Effector CD8-positive, alpha-beta T cell (primary cell): ENCODE data around the gene METTL9.
"Not testable (repeated sequence)": the region's sequence is repeated elsewhere in the genome, so short reads cannot be mapped to it uniquely, and the experiment has no call there.

Experiments used
- DNase-seq: peaks from one replicate; lab custom pipeline; 2025; lab: John Stamatoyannopoulos, UW

The METTL9 gene

GRCh38 chr16:21663889-21664647, 64.7 kb downstream of the METTL9 start, which contains the start of gene OTOA:
TSS of gene OTOA (plus strand) at chr16:21663968. CDS start at chr16:21678515, 14,547 bp downstream.
- DNase-seq: peak; percentile 5

GRCh38 chr16:21664801-21665492, 65.6 kb downstream of the METTL9 start:
- DNase-seq: no peak

GRCh38 chr16:21666772-21667171, 67.4 kb downstream of the METTL9 start:
- no peak for DNase-seq

- no peak for DNase-seq
Observed at GRCh38 chr16:21667575-21667974, 68.2 kb downstream of the METTL9 start.

- no peak for DNase-seq
Observed at GRCh38 chr16:21673469-21673868, 74.1 kb downstream of the METTL9 start.

- DNase-seq: not testable (repeated sequence)
Observed at GRCh38 chr16:21674456-21674855, 75.1 kb downstream of the METTL9 start.

- DNase-seq: not testable (repeated sequence)
Observed at GRCh38 chr16:21680714-21681113, 81.3 kb downstream of the METTL9 start.

- no peak for DNase-seq
Observed at GRCh38 chr16:21683184-21683583, 83.8 kb downstream of the METTL9 start.

GRCh38 chr16:21684199-21684598, 84.8 kb downstream of the METTL9 start:
- no peak for DNase-seq

GRCh38 chr16:21685034-21685455, 85.7 kb downstream of the METTL9 start:
- DNase-seq: no peak

GRCh38 chr16:21689107-21689506, 89.7 kb downstream of the METTL9 start:
- DNase-seq: no peak

GRCh38 chr16:21690967-21691366, 91.6 kb downstream of the METTL9 start:
- not testable (repeated sequence) for DNase-seq

- DNase-seq: no peak
Observed at GRCh38 chr16:21694609-21695008, 95.2 kb downstream of the METTL9 start.

GRCh38 chr16:21697032-21697431, 97.7 kb downstream of the METTL9 start:
- no peak for DNase-seq

- no peak for DNase-seq
Observed at GRCh38 chr16:21698169-21699032, 99.0 kb downstream of the METTL9 start.

- no peak for DNase-seq
Observed at GRCh38 chr16:21701271-21701670, 101.9 kb downstream of the METTL9 start.

- DNase-seq: no peak
Observed at GRCh38 chr16:21702276-21702675, 102.9 kb downstream of the METTL9 start.

- DNase-seq: no peak
Observed at GRCh38 chr16:21703156-21703555, 103.8 kb downstream of the METTL9 start.

- no peak for DNase-seq
Observed at GRCh38 chr16:21703589-21704174, 104.3 kb downstream of the METTL9 start.

- DNase-seq: no peak
Observed at GRCh38 chr16:21704266-21704665, 104.9 kb downstream of the METTL9 start.

- DNase-seq: no peak
Observed at GRCh38 chr16:21704733-21705132, 105.4 kb downstream of the METTL9 start.
